HepG2 (cell line): ENCODE results near the gene AKR1A1. TPM values are rescaled to one million over a fixed set of nuclear protein-coding genes. Genes with fewer than 3 reads are reported as not detected.

Source experiments
- AGO1 ChIP-seq: fragments of 200-400 bp; formaldehyde crosslinking; IDR thresholded peaks from 2 replicates; pipeline ENCODE4 v1.6.1; 2017; ENCODE audit warnings: mild to moderate bottlenecking, low read depth, low read length, moderate library complexity; ENCODE audit not compliant: poor library complexity, severe bottlenecking
- CREM ChIP-seq, 2 experiments: sonication (generic) in 1 of 2; formaldehyde crosslinking in 1 of 2; IDR thresholded peaks; 2 replicates each; pipeline versions ENCODE4 v1.4.0 to v1.6.1; 2016 to 2020; ENCODE audit warnings: antibody characterized with exemption in 1 of 2, mild to moderate bottlenecking in 1 of 2, missing genetic modification reagents in 1 of 2
- HMGXB3 ChIP-seq: sonication (generic); formaldehyde crosslinking; IDR thresholded peaks from 2 replicates; pipeline ENCODE4 v1.4.0; 2020; ENCODE audit warnings: missing genetic modification reagents, borderline replicate concordance
- HNRNPL ChIP-seq: fragments of 200-400 bp; formaldehyde crosslinking; IDR thresholded peaks from 2 replicates; pipeline ENCODE4 v1.6.1; 2017; ENCODE audit warnings: mild to moderate bottlenecking, low read depth, low read length
- NBN ChIP-seq: fragments of 450-650 bp; conservative IDR thresholded peaks from 2 replicates; pipeline ENCODE4 v1.6.1; 2017
- NCOA1 ChIP-seq: sonication (generic); formaldehyde crosslinking; IDR thresholded peaks from 2 replicates; pipeline ENCODE4 v1.9.0; 2021; ENCODE audit warnings: missing genetic modification reagents
- PCBP2 ChIP-seq: fragments of 200-400 bp; formaldehyde crosslinking; optimal IDR thresholded peaks from 2 replicates; pipeline ENCODE3; 2018; ENCODE audit warnings: low read length, low read depth; ENCODE audit not compliant: poor library complexity, severe bottlenecking
- PRPF4 ChIP-seq: fragments of 200-400 bp; formaldehyde crosslinking; IDR thresholded peaks from 2 replicates; pipeline ENCODE4 v1.6.1; 2016; ENCODE audit warnings: low read length, low read depth; ENCODE audit not compliant: poor library complexity, severe bottlenecking
- RBFOX2 ChIP-seq: fragments of 200-400 bp; formaldehyde crosslinking; IDR thresholded peaks from 2 replicates; pipeline ENCODE4 v1.6.1; 2017; ENCODE audit warnings: low read depth, mild to moderate bottlenecking, low read length
- SOX5 ChIP-seq: IDR thresholded peaks from 2 replicates; pipeline ENCODE4 v1.6.1; 2016; ENCODE audit warnings: borderline replicate concordance
- SP5 ChIP-seq: IDR thresholded peaks from 2 replicates; pipeline ENCODE4 v1.6.1; 2016; ENCODE audit warnings: low read depth, borderline replicate concordance
- TBX2 ChIP-seq: sonication (generic); formaldehyde crosslinking; IDR thresholded peaks from 2 replicates; pipeline ENCODE4 v1.5.0; 2020; ENCODE audit warnings: missing genetic modification reagents, mild to moderate bottlenecking, borderline replicate concordance
- YEATS2 ChIP-seq: sonication (generic); formaldehyde crosslinking; IDR thresholded peaks from 2 replicates; pipeline ENCODE4 v1.4.0; 2020; ENCODE audit warnings: missing genetic modification reagents, borderline replicate concordance
- ZBTB2 ChIP-seq: sonication (generic); formaldehyde crosslinking; IDR thresholded peaks from 2 replicates; pipeline ENCODE4 v1.8.0; 2022; ENCODE audit warnings: low read depth, missing genetic modification reagents
- ZNF3 ChIP-seq: IDR thresholded peaks from 2 replicates; pipeline ENCODE4 v1.7.0; 2017; ENCODE audit warnings: inconsistent platforms
- ZNF512 ChIP-seq: sonication (generic); formaldehyde crosslinking; IDR thresholded peaks from 2 replicates; pipeline ENCODE4 v1.4.0; 2020; ENCODE audit warnings: mild to moderate bottlenecking, missing genetic modification reagents
- ZNF652 ChIP-seq: IDR thresholded peaks from 2 replicates; pipeline ENCODE4 v1.6.1; 2016; ENCODE audit warnings: low read depth, borderline replicate concordance
- ZNF775 ChIP-seq: sonication (generic); formaldehyde crosslinking; IDR thresholded peaks from 2 replicates; pipeline ENCODE4 v1.4.0; 2020; ENCODE audit warnings: missing genetic modification reagents, mild to moderate bottlenecking, moderate library complexity, borderline replicate concordance
- polyA plus RNA-seq, 8 experiments: library from polyadenylated mRNA; depleted of rRNA in 3 of 8; stranded (reverse) in 7 of 8; unstranded in 1 of 8; fragments of >200 nt; fragmentation: Illumina TruSeq in 4 of 8; extraction: Trizol in 4 of 8; gene quantifications; 2 replicates each; pipeline versions ENCODE4 v1.2.1 to v1.2.3, GENCODE V29; 2011 to 2016; ENCODE audit warnings: low read depth in 4 of 8, missing spikeins in 1 of 8, mixed read lengths in 1 of 8; ENCODE audit not compliant: insufficient read depth in 1 of 8
- total RNA-seq, 5 experiments: library from RNA; depleted of rRNA; stranded (reverse); fragments of >200 nt; fragmentation: Illumina TruSeq; extraction: Trizol; gene quantifications; 2 replicates each; pipeline ENCODE4 v1.2.3, GENCODE V29; 2016; ENCODE audit warnings: low read depth in 1 of 5

Gene AKR1A1
- total and polyA plus RNA-seq, 2 of the 13 experiments (the other 11 are each of a cell fraction or from before 2014, with no cell fraction given), result 181 to 217 TPM

DNA sequence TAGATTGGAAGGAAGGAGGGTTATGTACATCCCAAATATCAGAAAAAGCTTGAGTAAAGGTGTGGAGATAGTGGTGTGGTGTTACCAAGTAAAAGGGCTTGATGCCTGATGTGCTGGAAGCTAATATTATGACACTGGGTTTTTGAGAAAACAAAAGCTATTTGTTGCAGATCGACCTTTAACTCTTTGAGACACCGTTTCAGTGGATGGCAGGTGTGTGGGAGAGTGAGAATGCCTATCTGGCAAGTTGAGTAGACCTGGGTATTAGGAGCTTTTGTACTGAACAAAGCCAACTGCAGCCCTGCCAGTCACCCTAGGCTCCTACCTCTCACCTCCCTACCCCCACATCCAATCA lies 49.1 kb upstream of the AKR1A1 start (continued):
- TF ChIP-seq HMGXB3 (CRISPR knock-in tag), result no peak
- peak; percentile 41; the same call in 1 of the 2 replicates for TF ChIP-seq SOX5 (CRISPR knock-in tag)
- peak; percentile 37; the same call in 1 of the 2 replicates for TF ChIP-seq YEATS2 (CRISPR knock-in tag)
- TF ChIP-seq CREM (IDR thresholded peaks at IDR 0.05), result 0 out of 2 replicates have a peak, but pooled peaks have one; percentile 18
- TF ChIP-seq CREM (CRISPR knock-in tag; IDR thresholded peaks at IDR 0.05), result no peak
- TF ChIP-seq HNRNPL, result 0 out of 2 replicates have a peak, but pooled peaks have one; percentile 27
- TF ChIP-seq PRPF4, result no peak
- TF ChIP-seq NBN, result no peak
- TF ChIP-seq NCOA1, result 0 out of 2 replicates have a peak, but pooled peaks have one; percentile 42
- no peak for TF ChIP-seq ZNF775 (CRISPR knock-in tag)
- 0 out of 2 replicates have a peak, but pooled peaks have one; percentile 19 for TF ChIP-seq SP5 (CRISPR knock-in tag)
- no peak for TF ChIP-seq ZBTB2
- TF ChIP-seq AGO1, result no peak
- TF ChIP-seq ZNF512 (CRISPR knock-in tag), result no peak
- no peak for TF ChIP-seq ZNF3 (CRISPR knock-in tag)
- peak; percentile 64 for TF ChIP-seq RBFOX2
- TF ChIP-seq PCBP2, result no peak
- peak; percentile 91 for TF ChIP-seq ZNF652 (CRISPR knock-in tag)
- 0 out of 2 replicates have a peak, but pooled peaks have one; percentile 0 for TF ChIP-seq TBX2 (CRISPR knock-in tag)
